ENCODE results near the gene ABCA2. TPM values are rescaled to one million over a fixed set of nuclear protein-coding genes. Genes with fewer than 3 reads are reported as not detected.

ABCA2 gene
- polyA plus RNA-seq, 1 of the 3 experiments (the other 2 are of a cell fraction): 34.7 TPM

DNA sequence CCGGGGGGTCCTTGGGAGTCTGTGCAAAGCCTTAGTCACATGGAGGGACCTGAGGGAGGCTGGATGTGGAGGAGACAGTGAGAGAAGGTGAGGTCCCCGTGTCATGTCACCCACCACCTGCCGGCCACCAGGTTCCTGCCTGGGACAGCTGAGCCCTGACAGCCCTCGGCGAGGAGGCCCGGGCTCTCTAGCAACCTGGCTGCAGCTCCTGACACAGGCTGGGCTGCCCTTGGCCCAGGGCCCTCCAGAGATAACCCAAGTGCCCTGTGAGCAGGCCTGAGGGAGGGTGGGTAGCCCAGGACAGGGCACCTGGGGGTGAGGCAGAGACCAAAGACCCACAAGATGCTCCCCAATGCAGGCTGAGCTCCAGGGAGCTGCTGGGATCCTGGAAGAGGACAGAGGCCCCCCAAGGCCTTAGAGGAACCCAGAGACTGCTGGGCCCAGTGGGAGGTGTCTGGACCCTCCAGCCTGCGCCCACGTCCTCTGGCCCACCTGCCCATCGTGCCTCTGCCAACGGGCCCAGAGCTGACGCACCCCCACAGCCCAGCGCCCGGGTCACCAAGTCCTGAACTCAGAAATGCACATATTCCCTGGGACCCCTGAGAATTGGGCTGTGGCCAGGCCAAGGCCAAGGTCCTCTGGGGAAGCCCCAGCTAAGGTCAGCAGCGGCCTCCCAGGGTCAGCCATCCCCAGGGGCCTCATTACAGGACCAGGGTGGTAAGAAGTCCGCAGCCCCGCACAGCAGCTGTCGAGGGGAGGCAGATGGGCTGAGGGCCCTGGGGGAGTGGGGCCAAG, 59.5 kb downstream of the ABCA2 start:
- H3K9me3 ChIP-seq: no peaks in the 10 kb centered on the region
- no peaks in the 10 kb centered on the region for H3K36me3 ChIP-seq (replicated peaks in 1 of 2; ENCODE audit: control insufficient read depth in 1 of 2, insufficient read depth in 2 of 2, low read length in 1 of 2)
- DNase-seq: no peak
- peaks cover 0 to 2% of the 10 kb centered on the region in 2 experiments; a peak in 1 of 4 replicates for H3K4me1 ChIP-seq (ENCODE audit: control insufficient read depth in 1 of 2, insufficient read depth in 2 of 2, low read depth in 1 of 2, low read length in 1 of 2)
- no peaks in the 10 kb centered on the region for H3F3A ChIP-seq (replicated peaks; ENCODE audit: insufficient read depth)
- no peak for TF ChIP-seq POLR2AphosphoS5 (IDR thresholded peaks at IDR 0.05; ENCODE audit: low read depth, low read length)
- TF ChIP-seq NRF1 (IDR thresholded peaks at IDR 0.05; ENCODE audit: low read depth, low read length): no peak
- TF ChIP-seq MEF2A (IDR thresholded peaks at IDR 0.05; ENCODE audit: borderline replicate concordance, low read depth): no peak
- TF ChIP-seq CHD2 (IDR thresholded peaks at IDR 0.05; ENCODE audit: low read length, partially characterized antibody): no peak
- no peak for TF ChIP-seq RFX5 (IDR thresholded peaks at IDR 0.05; ENCODE audit: low read length)
- TF ChIP-seq TEAD4 (IDR thresholded peaks at IDR 0.05; ENCODE audit: borderline replicate concordance, insufficient read depth): no peak
- TF ChIP-seq ELF1 (IDR thresholded peaks at IDR 0.05): no peak
- TF ChIP-seq, protein P1, sequence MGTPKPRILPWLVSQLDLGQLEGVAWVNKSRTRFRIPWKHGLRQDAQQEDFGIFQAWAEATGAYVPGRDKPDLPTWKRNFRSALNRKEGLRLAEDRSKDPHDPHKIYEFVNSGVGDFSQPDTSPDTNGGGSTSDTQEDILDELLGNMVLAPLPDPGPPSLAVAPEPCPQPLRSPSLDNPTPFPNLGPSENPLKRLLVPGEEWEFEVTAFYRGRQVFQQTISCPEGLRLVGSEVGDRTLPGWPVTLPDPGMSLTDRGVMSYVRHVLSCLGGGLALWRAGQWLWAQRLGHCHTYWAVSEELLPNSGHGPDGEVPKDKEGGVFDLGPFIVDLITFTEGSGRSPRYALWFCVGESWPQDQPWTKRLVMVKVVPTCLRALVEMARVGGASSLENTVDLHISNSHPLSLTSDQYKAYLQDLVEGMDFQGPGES (IDR thresholded peaks at IDR 0.05; ENCODE audit: low read depth, low read length): no peak
- no peak for TF ChIP-seq NFIC (IDR thresholded peaks at IDR 0.05; ENCODE audit: borderline replicate concordance)
- no peak overlapping the region for H3K27ac ChIP-seq (ENCODE audit: low read depth in 2 of 2, low read length in 1 of 2)
- no peaks in the 10 kb centered on the region for H3K9me2 ChIP-seq
- H4K20me1 ChIP-seq (ENCODE audit: insufficient read depth): no peaks in the 10 kb centered on the region
- H3K79me2 ChIP-seq (ENCODE audit: insufficient read depth): no peaks in the 10 kb centered on the region
- POLR2A ChIA-PET: no interaction called here
- H3K9ac ChIP-seq: no peak overlapping the region
- CTCF ChIA-PET: interaction anchor here (1.1 to 1.8 kb wide), 3 partner anchors 21 to 67 kb away, joined by 3 to 4 read pairs (median 3); no protein-coding TSS in a partner anchor
- H3K4me3 ChIP-seq (ENCODE audit: low read depth in 2 of 2, low read length in 1 of 2): no peak overlapping the region
- 91% methylated on average over 7 of the region's 17 CpGs for WGBS (ENCODE audit: low lambda C conversion rate)
- H3K4me2 ChIP-seq: no peak overlapping the region
- H3K27me3 ChIP-seq (ENCODE audit: insufficient read depth): no peaks in the 10 kb centered on the region
- H2AFZ ChIP-seq (ENCODE audit: low read depth): no peak overlapping the region

DNA sequence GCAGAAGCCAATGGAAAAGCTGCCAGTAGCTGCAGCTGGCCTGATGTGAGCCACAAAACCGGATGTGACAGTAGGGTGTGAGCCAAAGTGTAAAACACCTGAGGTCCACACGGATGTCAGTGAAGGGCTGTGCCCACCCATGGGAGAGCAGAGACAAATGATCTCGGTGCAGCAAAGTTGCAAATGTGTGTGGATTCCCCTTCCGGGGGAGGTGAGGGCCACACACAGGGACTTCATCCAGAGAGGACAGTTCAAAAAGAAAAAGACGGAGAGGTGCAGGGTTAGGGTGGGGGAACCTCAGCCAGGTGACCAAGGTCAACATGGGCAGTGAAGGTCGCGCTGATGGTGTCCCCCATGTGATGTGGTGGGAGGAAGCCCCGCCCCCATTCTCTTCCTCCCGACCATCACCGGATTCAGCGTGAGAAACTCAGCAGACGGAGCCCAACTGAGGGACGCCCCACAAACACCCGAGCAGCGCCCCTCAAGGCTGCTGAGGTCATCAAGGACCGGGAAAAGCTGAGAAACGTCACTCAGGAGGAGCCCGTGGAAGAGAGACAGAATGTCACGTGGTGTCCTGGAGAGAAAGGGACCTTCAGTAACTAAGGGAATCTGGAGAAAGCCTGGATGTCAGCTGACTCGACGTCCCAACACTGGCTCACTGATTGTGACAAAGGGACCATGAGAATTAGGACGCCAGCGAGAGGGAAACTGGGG, 62.1 kb downstream of the ABCA2 start:
- ChIA-PET POLR2A (no interaction called here), CTCF (interaction anchor here (1.3 kb wide), 2 partner anchors 11 to 60 kb away, joined by 3 read pairs; partner anchors contain the start of gene PTGDS)
- Histone ChIP-seq H3K4me3 (ENCODE audit: low read depth in 2 of 2, low read length in 1 of 2) (no peak overlapping the region), H3K4me1 (ENCODE audit: control insufficient read depth in 1 of 2, insufficient read depth in 2 of 2, low read depth in 1 of 2, low read length in 1 of 2) (peaks cover 0 to 7% of the 10 kb centered on the region in 2 experiments; a peak in 1 of 4 replicates), H3K4me2 (no peak overlapping the region), H2AFZ (ENCODE audit: low read depth) (no peak overlapping the region), H3K9me3 (no peaks in the 10 kb centered on the region), H3K27ac (ENCODE audit: low read depth in 2 of 2, low read length in 1 of 2) (no peak overlapping the region), H3K9me2 (no peaks in the 10 kb centered on the region), H4K20me1 (ENCODE audit: insufficient read depth) (no peaks in the 10 kb centered on the region), H3F3A (replicated peaks; ENCODE audit: insufficient read depth) (no peaks in the 10 kb centered on the region), H3K79me2 (ENCODE audit: insufficient read depth) (no peaks in the 10 kb centered on the region), H3K27me3 (ENCODE audit: insufficient read depth) (no peaks in the 10 kb centered on the region), H3K9ac (no peak overlapping the region), H3K36me3 (replicated peaks in 1 of 2; ENCODE audit: control insufficient read depth in 1 of 2, insufficient read depth in 2 of 2, low read length in 1 of 2) (no peaks in the 10 kb centered on the region)
- TF ChIP-seq, protein P2, sequence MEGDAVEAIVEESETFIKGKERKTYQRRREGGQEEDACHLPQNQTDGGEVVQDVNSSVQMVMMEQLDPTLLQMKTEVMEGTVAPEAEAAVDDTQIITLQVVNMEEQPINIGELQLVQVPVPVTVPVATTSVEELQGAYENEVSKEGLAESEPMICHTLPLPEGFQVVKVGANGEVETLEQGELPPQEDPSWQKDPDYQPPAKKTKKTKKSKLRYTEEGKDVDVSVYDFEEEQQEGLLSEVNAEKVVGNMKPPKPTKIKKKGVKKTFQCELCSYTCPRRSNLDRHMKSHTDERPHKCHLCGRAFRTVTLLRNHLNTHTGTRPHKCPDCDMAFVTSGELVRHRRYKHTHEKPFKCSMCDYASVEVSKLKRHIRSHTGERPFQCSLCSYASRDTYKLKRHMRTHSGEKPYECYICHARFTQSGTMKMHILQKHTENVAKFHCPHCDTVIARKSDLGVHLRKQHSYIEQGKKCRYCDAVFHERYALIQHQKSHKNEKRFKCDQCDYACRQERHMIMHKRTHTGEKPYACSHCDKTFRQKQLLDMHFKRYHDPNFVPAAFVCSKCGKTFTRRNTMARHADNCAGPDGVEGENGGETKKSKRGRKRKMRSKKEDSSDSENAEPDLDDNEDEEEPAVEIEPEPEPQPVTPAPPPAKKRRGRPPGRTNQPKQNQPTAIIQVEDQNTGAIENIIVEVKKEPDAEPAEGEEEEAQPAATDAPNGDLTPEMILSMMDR (IDR thresholded peaks at IDR 0.05): no peak
- TF ChIP-seq, protein P3, sequence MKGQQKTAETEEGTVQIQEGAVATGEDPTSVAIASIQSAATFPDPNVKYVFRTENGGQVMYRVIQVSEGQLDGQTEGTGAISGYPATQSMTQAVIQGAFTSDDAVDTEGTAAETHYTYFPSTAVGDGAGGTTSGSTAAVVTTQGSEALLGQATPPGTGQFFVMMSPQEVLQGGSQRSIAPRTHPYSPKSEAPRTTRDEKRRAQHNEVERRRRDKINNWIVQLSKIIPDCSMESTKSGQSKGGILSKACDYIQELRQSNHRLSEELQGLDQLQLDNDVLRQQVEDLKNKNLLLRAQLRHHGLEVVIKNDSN (IDR thresholded peaks at IDR 0.05; ENCODE audit: borderline replicate concordance, low read depth): peak; percentile 27; the same call in 1 of the 2 replicates
- TF ChIP-seq TEAD4 (IDR thresholded peaks at IDR 0.05; ENCODE audit: borderline replicate concordance, insufficient read depth) (no peak), MXI1 (IDR thresholded peaks at IDR 0.05; ENCODE audit: low read depth, low read length) (no peak)
- WGBS (ENCODE audit: low lambda C conversion rate): 52% methylated on average over 20 of the region's 23 CpGs
- no peak for DNase-seq

Data from SK-N-SH (cell line).